Measurements from ENCODE around the gene EPAS1.

EPAS1 gene

DNA sequence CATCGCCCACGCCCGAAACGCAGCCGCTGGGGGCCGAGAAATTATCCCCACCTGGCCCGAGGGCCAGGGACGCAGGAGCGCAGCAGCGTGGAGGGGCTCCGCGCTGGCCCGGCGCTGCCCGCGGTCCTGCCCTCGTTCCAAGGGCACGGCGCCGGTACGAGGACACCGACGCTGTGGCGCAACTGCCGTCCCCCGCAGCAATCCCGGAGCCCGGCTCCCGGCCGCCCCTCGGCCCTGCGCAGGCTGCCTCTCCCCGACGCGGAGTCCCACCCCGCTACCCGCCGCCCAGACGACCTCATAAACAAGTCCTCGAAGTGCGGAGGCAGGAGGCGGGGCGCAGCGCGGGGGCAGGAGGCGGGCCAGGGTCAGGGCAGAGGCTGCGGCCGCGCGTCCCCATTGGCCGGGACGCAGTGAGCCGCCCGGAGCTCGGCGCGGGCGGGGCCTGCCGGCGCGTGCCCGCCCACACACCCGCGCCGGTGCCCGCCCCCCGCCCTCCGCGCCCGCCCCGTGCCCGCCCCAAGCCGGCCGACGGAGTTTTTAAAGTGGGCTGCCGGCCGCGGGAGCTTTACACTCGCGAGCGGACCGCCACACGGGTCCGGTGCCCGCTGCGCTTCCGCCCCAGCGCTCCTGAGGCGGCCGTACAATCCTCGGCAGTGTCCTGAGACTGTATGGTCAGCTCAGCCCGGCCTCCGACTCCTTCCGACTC, at the start of gene EPAS1:
EPAS1 (plus strand) TSS at position 568 of the 706 bp plus-strand sequence. CDS start 505 bp downstream, outside the sequence.
- DNase-seq: peak; percentile 79

GRCh38 chr2:46248171-46248570, 49.0 kb upstream of the EPAS1 start:
- no peak for DNase-seq

- DNase-seq: no peak
Observed at GRCh38 chr2:46249654-46250053, 47.6 kb upstream of the EPAS1 start.

DNA sequence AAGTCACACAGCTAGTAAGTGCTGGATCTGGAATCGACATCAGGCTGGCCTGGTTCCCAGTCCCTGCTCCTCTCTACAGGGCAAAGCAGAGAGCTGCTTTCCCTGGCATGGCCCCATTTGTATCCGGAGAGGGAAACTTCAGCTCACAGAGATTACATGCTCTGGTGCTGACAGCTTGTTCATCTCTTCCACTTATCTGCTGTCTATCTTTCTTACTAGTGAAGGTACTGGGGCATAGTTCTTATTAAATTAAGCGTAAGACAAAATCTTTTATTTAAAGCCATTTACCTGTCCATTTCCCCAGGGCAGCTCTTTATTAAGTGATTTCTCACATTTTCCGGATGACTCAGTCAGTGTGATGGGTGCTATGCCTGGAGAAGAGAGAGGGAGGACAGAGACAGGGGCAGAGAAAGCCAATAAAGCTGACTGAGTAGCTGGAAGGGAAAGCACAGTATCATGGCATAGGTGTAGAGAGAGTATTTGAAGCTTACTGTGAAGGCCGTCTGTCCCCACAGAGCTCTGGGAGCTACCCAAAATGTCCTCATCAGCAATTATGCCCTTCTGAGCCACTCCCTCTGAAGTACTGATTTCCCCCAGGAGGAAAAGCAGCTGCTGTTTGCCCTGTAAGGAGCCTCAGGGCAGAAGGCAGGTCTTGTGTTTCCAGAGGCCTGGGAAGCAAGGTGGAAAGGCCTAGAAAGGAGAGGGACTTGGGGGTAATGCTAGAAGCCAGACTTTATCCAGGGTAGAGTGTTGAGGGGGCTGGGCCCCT, 44.1 kb upstream of the EPAS1 start:
- no peak for DNase-seq

DNA sequence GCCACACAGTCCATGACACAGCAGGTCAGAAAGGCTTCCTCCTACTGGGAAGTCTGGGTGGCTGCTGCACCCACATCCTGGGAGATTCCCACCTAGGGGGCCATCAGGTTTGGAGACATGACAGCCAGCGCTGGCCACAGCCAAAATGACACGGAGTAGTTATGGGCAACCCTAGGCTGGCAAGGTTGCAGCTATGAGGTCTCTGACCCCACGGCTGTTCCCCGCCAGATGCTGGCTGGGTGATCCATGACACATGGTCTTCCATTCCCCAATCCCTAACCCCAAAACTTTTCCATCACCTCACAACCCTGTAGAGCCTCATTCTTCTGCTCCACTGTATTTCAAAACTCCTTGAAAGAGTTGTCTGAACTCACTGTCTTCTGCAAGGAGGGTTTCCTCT, 42.7 kb upstream of the EPAS1 start:
- no peak for DNase-seq

GRCh38 chr2:46256563-46257142, 40.6 kb upstream of the EPAS1 start:
- no peak for DNase-seq

DNA sequence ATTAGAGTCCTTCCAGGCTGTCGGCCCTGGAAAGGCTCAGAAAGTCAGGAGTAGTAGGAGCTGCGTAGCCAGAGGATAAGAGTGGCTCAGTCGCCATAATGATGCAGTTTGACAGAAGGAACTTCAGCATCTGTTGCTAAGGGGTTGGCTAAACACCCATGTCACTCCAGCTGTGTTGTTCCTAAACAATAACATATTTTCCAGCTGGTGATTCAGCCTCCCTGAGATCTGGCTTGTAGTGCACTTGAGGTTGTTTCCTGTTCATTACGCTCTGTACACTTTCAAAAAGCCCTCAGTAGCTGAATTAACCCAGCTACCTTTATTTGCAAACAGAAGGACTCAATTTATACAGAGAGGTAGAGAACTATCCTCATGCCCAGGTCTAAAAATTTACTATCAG, 39.7 kb upstream of the EPAS1 start:
- DNase-seq: no peak

- no peak for DNase-seq
Observed at GRCh38 chr2:46257980-46258379, 39.2 kb upstream of the EPAS1 start.

DNA sequence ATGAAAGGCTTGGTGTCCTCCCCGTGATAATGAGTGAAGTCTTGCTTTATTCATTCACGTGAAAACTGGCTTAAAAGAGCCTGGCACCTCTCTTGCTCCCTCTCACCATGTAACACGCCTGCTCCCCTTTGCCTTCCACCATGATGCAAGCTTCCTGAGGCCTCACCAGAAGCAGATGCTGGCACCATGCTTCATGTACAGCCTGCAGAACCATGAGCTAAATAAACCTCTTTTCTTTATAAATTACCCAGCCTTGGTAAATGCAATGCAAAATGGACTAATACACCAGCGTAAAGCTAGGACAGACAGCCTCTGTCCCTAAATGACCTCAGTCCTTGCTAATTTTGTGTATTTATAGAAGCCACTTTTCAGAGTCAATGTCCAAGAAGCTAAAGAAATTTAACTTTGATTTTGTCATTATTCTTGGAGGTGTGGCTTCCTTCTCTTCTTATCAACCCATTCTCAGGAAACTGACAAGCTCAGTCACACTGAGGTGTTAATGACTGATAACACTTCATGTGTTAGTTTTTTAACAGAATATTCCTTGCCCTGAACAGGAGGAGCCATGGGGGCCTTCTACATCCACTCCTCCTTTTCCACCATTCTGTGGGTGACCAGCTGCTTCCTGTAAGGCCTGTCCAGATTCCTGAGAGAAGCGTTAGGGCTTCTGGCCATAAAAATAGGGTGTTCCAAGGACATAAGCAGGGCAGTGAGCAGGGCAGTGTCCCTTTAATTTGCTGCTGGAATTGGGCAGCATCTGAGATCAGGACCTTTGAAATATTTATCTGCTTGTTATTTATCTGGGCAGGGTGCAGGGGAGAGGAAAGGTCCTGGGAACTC, 38.0 kb upstream of the EPAS1 start:
- DNase-seq: no peak

- DNase-seq: no peak
Observed at GRCh38 chr2:46259777-46260168, 37.4 kb upstream of the EPAS1 start.

GRCh38 chr2:46260305-46260704, 36.9 kb upstream of the EPAS1 start:
- no peak for DNase-seq

- no peak for DNase-seq
Observed at GRCh38 chr2:46262248-46262938, 34.8 kb upstream of the EPAS1 start.

DNA sequence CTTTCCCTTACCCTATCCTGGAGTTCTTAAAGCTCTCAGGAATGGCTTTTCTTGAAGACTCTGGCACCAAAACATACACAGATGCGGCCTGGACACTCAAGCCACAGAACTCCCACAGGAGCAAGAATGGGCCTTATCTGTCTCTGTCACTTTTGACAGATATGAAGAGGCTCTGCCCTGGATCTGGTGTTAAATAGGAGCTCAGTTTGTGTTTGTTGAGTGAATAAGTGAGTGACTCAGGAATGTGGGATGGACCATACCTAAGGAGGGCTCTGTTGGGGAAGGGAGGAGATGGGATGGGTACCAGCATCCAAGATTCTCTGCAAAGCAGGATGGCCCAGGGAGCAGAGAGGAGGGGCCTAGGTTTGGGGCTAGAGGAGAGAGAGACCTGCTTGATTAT, 33.9 kb upstream of the EPAS1 start:
- DNase-seq: no peak

GRCh38 chr2:46264447-46264846, 32.8 kb upstream of the EPAS1 start:
- no peak for DNase-seq

DNA sequence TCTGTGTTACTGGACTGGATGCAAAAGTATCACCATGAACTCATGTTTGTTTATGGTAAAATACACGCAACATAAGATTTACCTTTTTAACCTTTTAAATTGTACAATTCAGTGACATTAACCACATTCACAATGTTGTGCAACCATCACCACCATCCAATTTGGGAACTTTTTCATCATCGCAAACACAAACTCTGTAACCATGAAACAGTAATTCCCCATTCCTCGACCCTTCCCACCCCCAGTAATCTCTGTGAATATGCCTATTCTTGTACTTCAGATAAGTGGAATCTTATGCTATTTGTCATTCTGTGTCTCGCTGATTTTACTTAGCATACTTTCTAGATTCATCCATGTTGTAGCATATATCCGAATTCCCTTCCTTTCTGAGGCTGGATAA, 31.1 kb upstream of the EPAS1 start:
- DNase-seq: no peak

- DNase-seq: no peak
Observed at GRCh38 chr2:46267616-46268015, 29.6 kb upstream of the EPAS1 start.

DNA sequence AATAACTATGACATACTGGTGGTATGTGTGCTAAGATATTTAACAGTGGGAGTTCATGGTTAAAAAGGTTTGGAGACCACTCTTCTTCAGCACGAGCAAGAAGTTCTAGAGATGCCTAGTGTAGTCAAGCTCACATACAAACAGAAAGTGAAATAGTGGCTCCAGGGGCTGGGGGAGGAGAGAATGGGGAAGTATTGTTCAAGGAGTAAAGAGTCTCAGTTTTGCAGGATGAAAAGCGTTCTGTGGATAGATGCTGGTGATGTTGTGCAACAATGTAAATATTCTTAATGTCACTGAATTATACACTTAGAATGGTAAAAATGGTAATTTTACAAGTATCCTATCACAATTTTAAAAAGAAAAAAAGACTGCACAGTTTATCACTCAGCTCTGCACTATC, 29.0 kb upstream of the EPAS1 start:
- no peak for DNase-seq

DNA sequence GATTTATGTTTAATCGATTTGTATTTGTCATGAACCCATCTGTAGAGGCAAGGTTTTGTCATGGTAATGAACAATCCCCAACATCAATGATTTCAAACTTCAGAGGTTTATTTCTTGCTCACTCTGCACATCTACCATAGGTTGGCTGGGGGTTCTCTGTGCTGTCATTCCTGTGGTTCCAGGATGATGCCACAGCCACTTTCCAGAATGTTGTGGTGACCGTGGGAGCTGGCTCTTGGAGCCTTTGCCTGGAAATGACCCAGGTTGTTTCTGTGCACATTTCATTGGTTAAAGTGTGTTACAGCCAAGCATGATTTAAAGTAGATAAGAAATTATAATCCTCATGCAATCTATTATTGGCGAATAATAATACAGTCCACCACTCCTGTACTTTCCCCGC, 28.2 kb upstream of the EPAS1 start:
- DNase-seq: no peak

GRCh38 chr2:46269544-46270273, 27.5 kb upstream of the EPAS1 start:
- DNase-seq: no peak

DNA sequence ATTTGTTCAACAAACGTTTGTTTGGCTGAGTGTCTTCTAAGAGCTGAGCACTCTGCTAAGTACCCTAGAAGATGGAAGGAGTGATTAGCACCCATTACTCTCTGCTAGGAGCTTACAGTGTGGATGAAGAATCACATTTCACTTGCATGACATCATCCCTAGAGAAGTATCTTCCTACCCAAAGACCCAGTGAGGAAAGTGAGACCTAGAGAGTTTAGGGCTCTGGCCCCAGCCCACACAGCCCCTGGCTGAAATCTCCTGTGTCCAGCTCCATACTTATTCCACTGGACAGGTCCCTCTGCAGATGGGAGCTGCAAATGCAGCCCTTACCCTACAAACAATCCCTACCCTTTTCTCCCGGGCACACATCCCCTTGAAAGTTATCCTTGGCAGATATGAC, 26.8 kb upstream of the EPAS1 start:
- no peak for DNase-seq

DNA sequence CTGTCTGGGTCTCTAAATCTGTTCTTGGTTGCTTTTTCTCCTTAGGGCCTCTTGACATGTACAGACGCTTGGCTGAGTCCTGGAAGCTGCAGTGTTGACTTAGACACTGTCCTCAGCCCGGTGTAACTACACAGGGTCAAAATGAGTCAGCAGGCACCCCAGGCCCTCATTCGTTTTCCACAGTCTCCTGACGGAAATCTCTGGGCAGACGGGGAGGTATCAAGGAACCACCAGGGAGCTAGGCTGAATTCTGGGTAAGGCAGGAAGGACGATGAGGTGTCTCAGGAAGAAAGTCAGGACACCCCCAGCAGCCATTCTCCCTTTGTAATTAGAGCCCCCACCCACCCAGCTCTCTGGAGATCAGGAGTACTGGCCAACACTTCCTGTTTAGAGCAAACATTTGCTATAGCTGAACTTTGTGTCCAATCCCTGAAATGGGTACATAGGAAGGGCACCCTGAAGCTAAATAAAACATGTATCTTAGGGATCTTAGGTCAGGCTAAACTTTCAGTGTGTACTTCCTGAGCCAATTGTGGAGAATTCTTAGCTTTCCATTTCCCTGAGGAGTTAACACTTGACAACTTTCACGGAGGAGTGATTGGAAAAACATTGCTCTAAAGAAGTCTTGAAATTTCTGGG, 23.9 kb upstream of the EPAS1 start:
- no peak for DNase-seq
